Muscle of leg (tissue), 11 donors: ENCODE measurements around the gene ICOS. TPM values are rescaled to one million over a fixed set of nuclear protein-coding genes. Genes with fewer than 3 reads are reported as not detected.

ENCODE experiments used
- DNase-seq: peaks from one replicate; pipeline ENCODE4 v3.0.0; 2013
- H3K27ac ChIP-seq: one replicate; pipeline ENCODE4 v1.5.1; 2013; ENCODE audit warnings: mild to moderate bottlenecking, low read length, control low read depth
- H3K27me3 ChIP-seq: one replicate; pipeline ENCODE4 v1.6.1; 2013; ENCODE audit warnings: low read length; ENCODE audit not compliant: control insufficient read depth, insufficient read depth
- H3K36me3 ChIP-seq: one replicate; pipeline ENCODE4 v1.6.1; 2013; ENCODE audit warnings: low read length; ENCODE audit not compliant: control insufficient read depth, insufficient read depth
- H3K4me1 ChIP-seq: one replicate; pipeline ENCODE4 v1.6.1; 2013; ENCODE audit warnings: low read length; ENCODE audit not compliant: control insufficient read depth, insufficient read depth
- H3K4me3 ChIP-seq: one replicate; pipeline ENCODE4 v1.5.1; 2013; ENCODE audit warnings: low read length, control low read depth
- H3K9me3 ChIP-seq: replicated peaks from 2 replicates; pipeline ENCODE4 v1.6.1; 2013; ENCODE audit warnings: low read depth, low read length; ENCODE audit not compliant: control insufficient read depth
- WGBS: methylation state at CpG from one replicate; pipeline ENCODE4 v1.1.5; 2013; ENCODE audit warnings: missing lambda C conversion rate; ENCODE audit not compliant: insufficient coverage; 5-methylcytosine and 5-hydroxymethylcytosine counted together
- polyA plus RNA-seq, 8 donors: library from polyadenylated mRNA; unstranded; fragments of 120-200 nt; gene quantifications; one replicate each; pipeline versions ENCODE4 v1.2.1 to v1.2.3, GENCODE V29; 2013; ENCODE audit warnings: inconsistent platforms in 1 of 8, low replicate concordance in 1 of 8; ENCODE audit not compliant: insufficient read length in 8 of 8, insufficient read depth in 1 of 8
- total RNA-seq: library from RNA; stranded (reverse); fragments of 120-200 nt; gene quantifications from one replicate; pipeline ENCODE4 v1.2.4, GENCODE V29; 2013

Gene ICOS
- total and polyA plus RNA-seq, 9 donors, result 0.04 TPM; not detected in 8

DNA sequence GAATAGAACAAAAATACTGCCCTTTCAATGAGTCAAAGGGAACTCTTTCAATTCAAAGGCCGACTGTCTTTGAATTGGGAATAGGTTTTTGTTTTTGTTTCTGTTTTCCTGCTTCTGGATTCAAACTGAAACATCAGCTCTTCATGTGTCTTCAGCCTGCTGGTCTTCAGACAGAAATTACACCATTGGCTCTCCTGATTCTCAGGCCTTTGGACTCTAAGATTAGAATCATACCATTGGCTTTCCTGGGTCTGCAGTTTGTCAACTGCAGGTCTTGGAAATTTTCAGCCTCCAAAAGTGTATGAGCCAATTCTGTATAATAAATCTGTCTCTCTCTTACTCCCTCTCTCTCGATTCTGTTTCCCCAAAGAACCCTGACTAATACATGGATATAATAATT, 37.9 kb upstream of the ICOS start:
- Histone ChIP-seq H3K4me3 (no peak overlapping the region), H3K36me3 (no peaks in the 10 kb centered on the region), H3K4me1 (peaks cover 4% of the 10 kb centered on the region), H3K27me3 (no peaks in the 10 kb centered on the region), H3K27ac (peak overlapping the region; percentile 17), H3K9me3 (peaks cover 18% of the 10 kb centered on the region)
- peak; percentile 46 for DNase-seq
- WGBS, result no CpG with 5 or more reads among the region's 2 CpGs

- Histone ChIP-seq H3K4me1 (no peaks in the 10 kb centered on the region), H3K27me3 (no peaks in the 10 kb centered on the region), H3K9me3 (peaks cover 18% of the 10 kb centered on the region), H3K27ac (no peak overlapping the region), H3K4me3 (no peak overlapping the region), H3K36me3 (no peaks in the 10 kb centered on the region)
- no CpG with 5 or more reads among the region's 2 CpGs for WGBS
- DNase-seq, result peak; percentile 44
Observed at GRCh38 chr2:203900253-203900652, 36.3 kb upstream of the ICOS start.

DNA sequence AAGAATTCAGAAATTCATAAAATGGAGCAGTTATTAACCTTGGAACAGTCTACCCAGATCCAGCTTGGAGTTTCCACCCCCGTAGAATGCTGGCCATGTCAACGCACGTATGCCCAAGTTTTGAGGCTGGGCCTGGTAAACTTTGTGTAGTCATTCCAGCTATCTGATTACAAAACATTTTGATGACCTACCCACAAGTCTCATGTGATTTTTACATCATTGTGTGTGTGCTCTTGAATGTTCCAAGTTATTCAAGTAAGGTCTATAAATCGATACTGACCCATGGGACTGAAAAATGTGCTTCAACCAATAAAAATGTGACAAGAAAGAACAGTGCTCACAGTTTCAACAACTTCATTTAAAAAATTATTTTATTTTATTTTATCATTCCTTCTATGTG, 32.5 kb upstream of the ICOS start:
- Histone ChIP-seq H3K9me3 (peaks cover 18% of the 10 kb centered on the region), H3K4me1 (peaks cover 9% of the 10 kb centered on the region), H3K27me3 (no peaks in the 10 kb centered on the region), H3K4me3 (no peak overlapping the region), H3K36me3 (no peaks in the 10 kb centered on the region), H3K27ac (no peak overlapping the region)
- WGBS, result no CpG with 5 or more reads among the region's 4 CpGs
- DNase-seq, result no peak

DNA sequence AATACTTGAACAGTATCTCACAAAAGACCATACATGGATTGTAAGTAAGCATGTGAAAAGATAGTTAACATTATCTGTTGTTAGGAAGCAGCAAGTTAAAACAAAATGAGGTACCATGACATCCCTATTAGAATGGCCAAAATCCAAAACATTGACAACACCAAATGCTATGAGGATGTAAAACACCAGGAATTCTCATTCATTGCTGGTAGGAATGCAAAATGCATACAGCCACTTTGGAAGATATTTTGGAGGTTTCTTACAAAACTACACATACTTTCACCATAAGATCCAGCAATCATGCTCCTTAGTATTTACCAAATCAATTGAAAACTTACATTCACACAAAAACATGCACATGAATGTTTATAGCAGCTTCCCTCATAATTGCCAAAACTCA, 30.9 kb upstream of the ICOS start:
- H3K9me3 ChIP-seq, result peaks cover 18% of the 10 kb centered on the region
- H3K4me1 ChIP-seq, result peaks cover 17% of the 10 kb centered on the region
- H3K27me3 ChIP-seq, result no peaks in the 10 kb centered on the region
- no peak overlapping the region for H3K4me3 ChIP-seq
- no peaks in the 10 kb centered on the region for H3K36me3 ChIP-seq
- DNase-seq, result no peak
- no peak overlapping the region for H3K27ac ChIP-seq

- Histone ChIP-seq H3K4me1 (peaks cover 17% of the 10 kb centered on the region), H3K9me3 (peaks cover 2% of the 10 kb centered on the region), H3K27me3 (no peaks in the 10 kb centered on the region), H3K27ac (peak overlapping the region; percentile 86), H3K36me3 (no peaks in the 10 kb centered on the region), H3K4me3 (no peak overlapping the region)
- peak; percentile 65 for DNase-seq
- WGBS, result 0% methylated on average over 1 of the region's 6 CpGs
Observed at GRCh38 chr2:203908066-203908796, 28.3 kb upstream of the ICOS start.

GRCh38 chr2:203908797-203909185, 27.8 kb upstream of the ICOS start:
- H3K4me3 ChIP-seq, result no peak overlapping the region
- H3K27ac ChIP-seq, result peak overlapping the region; percentile 86
- no peaks in the 10 kb centered on the region for H3K36me3 ChIP-seq
- no peaks in the 10 kb centered on the region for H3K27me3 ChIP-seq
- WGBS, result no CpG with 5 or more reads among the region's 3 CpGs
- H3K9me3 ChIP-seq, result no peaks in the 10 kb centered on the region
- peak; percentile 48 for DNase-seq
- H3K4me1 ChIP-seq, result peaks cover 17% of the 10 kb centered on the region

DNA sequence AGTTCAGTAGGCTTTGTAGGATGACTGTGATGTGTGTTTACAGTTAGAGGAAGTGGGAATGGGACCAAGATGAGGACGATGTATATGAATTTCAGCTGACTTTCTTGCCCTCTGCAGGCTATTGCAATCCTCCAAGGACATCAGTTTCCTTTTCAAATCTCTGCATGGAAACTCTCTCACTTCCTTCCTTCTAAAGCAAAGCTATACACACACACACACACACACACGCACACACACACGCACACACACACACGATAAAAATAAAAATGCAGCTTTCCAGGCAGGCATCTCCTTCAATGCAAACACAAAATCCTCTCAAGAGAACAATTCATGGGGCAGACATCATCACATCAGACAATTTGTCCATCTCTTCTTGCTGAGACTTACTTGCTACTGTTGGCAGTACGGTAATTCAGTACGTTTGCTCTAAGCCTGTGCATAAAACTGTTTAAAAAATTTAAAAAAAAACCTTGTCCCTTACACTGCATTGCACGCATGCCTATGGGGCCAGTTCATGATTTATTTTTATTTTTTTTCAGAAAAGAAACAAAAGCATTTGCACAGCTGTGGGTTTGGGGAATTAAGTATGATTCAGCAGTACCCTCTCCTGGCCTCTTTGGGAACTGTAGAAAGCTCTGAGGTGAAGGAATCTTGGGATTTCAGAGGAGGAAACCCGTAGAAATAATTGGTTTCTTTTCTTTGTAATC, 27.1 kb upstream of the ICOS start:
- Histone ChIP-seq H3K4me1 (peaks cover 17% of the 10 kb centered on the region), H3K9me3 (no peaks in the 10 kb centered on the region), H3K4me3 (peak overlapping the region; percentile 25), H3K27me3 (no peaks in the 10 kb centered on the region), H3K27ac (peak overlapping the region; percentile 86), H3K36me3 (no peaks in the 10 kb centered on the region)
- DNase-seq, result peak; percentile 95
- 0% methylated on average over 1 of the region's 8 CpGs for WGBS

DNA sequence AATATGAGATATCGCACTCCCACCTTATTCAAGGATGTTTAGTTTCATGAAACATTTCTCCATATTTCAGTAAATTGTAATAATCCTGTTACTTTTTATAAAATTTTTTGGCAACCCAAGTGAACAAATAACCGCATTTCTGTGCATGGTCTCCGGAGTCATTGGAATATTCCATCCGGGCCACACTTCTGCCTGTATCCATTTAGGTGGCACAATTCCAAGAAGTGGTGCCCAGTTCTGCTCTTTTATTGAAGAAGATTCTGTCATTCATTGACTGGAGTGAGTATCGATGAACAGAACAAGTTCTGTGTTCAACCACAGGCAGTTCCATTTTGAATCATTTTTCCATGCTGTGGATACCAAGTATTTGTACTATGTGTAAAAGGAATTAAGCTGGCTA, 26.6 kb upstream of the ICOS start:
- Histone ChIP-seq H3K4me3 (no peak overlapping the region), H3K36me3 (no peaks in the 10 kb centered on the region), H3K27me3 (no peaks in the 10 kb centered on the region), H3K27ac (peak overlapping the region; percentile 86), H3K9me3 (no peaks in the 10 kb centered on the region), H3K4me1 (peaks cover 20% of the 10 kb centered on the region)
- peak; percentile 66 for DNase-seq
- 40% methylated on average over 1 of the region's 5 CpGs for WGBS

GRCh38 chr2:203913947-203914346, 22.6 kb upstream of the ICOS start:
- DNase-seq, result no peak
- peaks cover 18% of the 10 kb centered on the region for H3K4me1 ChIP-seq
- H3K27ac ChIP-seq, result no peak overlapping the region
- 77% methylated on average over 7 of the region's 8 CpGs for WGBS
- H3K4me3 ChIP-seq, result no peak overlapping the region
- H3K27me3 ChIP-seq, result no peaks in the 10 kb centered on the region
- no peaks in the 10 kb centered on the region for H3K9me3 ChIP-seq
- no peaks in the 10 kb centered on the region for H3K36me3 ChIP-seq

DNA sequence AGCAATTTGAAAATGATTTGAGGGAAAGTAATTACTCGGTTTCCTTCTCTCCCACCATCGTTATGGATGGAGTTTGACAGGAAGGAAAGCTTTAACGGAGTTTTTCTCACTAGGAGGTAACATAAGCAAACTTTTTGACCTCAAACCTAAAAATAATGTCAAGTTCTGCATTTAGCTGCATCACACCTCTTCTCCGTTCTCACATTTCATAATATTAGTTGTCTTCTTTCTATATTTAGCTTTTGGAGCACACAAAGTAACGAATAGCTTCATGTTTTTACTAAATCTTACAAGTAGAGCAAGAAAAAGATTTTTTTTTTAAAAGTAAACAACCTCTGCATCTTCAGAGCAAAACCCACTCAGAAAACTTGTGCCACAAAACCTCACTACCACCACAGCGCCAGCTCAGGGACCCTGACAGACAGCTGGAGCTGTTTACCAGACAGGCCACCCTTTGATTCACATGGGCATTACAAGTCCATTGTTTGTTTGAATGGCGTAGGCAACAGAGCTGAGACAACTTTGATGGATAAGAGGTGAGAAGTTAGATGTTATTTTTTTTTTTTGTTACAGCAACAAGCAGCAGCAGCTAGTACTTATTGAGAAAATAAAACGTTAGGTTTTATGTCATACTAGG, 21.9 kb upstream of the ICOS start:
- Histone ChIP-seq H3K4me3 (no peak overlapping the region), H3K36me3 (no peaks in the 10 kb centered on the region), H3K27me3 (no peaks in the 10 kb centered on the region), H3K9me3 (no peaks in the 10 kb centered on the region), H3K27ac (peak overlapping the region; percentile 6), H3K4me1 (peaks cover 11% of the 10 kb centered on the region)
- 90% methylated on average over 2 of the region's 8 CpGs for WGBS
- no peak for DNase-seq
